CMK (cell line): ENCODE data around the gene NLGN4X.

Experiments
- DNase-seq: peaks from one replicate; pipeline ENCODE4 v3.0.0-alpha.2; 2010; ENCODE audit warnings: low read depth

Gene NLGN4X

GRCh38 chrX:6151971-6152370 is 76.7 kb downstream of the NLGN4X start:
- DNase-seq, result no peak

DNA sequence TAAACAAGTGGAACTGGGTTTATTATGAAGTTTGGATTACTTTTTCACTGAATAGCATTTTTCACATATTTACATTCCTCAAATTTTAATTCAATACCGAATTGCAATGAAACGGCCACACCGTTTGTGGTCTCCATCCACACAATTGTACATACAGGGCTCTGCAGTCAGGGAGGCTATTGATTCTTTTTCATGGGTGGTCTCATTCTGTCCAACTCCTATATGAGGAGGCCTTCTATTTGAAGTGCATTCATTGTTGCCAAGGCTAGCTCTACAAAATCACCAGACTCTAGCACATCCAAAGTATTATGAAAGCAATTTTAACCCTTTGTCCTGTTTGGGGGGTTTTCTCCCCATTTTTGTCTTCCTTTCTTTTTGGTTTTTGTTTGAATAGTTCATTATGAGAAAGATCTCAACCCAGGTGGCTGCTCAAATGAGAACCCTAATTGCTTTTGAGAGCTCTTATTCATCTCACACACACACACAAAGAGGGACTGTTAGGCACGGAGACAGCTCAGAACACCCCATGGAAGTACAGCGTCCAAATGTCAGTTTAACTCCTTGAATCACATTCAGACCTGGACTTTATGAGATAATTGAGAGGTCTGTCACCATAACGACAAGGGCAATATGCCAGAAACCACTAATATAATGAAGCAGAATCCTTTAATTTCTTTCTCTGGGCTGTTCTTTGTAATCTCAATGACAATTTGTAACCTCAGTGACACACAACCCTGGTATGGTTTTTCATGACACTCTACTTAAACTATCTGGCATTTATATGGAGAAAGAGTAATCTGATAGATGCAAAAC is 79.4 kb downstream of the NLGN4X start:
- DNase-seq, result no peak

- no peak for DNase-seq
Observed at GRCh38 chrX:6134255-6134654, 94.4 kb downstream of the NLGN4X start.

DNA sequence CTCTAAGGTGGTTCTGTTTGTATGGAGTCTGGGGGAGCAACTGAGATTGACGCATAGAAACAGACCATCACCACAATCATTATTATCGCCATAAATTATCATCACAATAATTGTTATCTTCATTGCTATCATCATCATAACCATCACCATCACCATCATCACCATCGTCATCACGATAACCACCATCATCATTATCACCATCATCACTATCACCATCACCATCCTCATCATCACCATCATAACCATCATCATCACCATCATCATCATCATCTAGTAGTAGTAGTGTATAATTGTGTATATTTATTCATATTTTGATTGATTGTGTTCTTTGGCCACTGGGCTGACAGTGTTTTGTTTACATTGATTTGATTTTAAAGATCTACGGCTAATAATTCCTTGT is 95.7 kb downstream of the NLGN4X start:
- no peak for DNase-seq

GRCh38 chrX:6131287-6131686 is 97.4 kb downstream of the NLGN4X start:
- no peak for DNase-seq

DNA sequence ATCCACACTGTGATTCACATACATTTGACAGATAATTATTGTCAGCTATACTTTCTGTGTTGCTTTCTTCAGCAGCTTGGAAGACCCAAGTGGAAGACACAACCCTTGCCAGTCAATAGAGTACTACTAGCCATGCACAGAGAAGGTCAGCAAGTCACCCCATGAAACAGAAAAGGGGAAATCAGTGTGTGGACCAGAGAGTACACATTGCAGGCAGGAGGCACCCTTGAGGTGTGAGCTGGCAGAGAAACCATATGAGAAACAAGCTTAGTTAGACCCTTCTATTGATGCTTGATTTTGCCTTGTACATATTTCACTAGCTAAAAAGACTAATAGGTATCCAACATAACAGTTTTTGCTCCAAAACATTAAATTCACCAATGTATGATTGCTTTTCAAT is 99.5 kb downstream of the NLGN4X start:
- no peak for DNase-seq

DNA sequence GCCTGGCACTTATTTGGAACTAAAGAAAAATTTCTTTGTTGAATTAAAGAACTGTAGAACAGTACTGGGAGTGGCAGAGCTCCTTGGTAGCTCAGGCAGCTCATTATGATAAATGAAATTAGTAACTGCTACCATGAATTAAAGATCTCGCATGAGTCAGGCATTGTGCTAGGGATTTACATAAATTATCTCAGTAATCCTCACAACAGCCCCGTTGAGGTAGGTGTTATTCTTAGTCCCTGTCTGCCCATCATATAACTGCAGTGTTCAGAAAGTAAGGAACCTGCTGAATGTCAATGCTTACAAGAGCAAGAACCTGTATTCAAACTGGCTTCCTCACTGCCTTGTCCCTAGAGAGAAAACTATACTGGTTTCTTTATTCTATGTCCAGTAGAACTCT is 108.3 kb downstream of the NLGN4X start:
- DNase-seq, result no peak

GRCh38 chrX:6095469-6095868 is 133.2 kb downstream of the NLGN4X start:
- no peak for DNase-seq

- no peak for DNase-seq
Observed at GRCh38 chrX:6074532-6074931, 154.1 kb downstream of the NLGN4X start.

GRCh38 chrX:6071731-6072130 is 156.9 kb downstream of the NLGN4X start:
- no peak for DNase-seq

- DNase-seq, result no peak
Observed at GRCh38 chrX:6067600-6067999, 161.1 kb downstream of the NLGN4X start.

DNA sequence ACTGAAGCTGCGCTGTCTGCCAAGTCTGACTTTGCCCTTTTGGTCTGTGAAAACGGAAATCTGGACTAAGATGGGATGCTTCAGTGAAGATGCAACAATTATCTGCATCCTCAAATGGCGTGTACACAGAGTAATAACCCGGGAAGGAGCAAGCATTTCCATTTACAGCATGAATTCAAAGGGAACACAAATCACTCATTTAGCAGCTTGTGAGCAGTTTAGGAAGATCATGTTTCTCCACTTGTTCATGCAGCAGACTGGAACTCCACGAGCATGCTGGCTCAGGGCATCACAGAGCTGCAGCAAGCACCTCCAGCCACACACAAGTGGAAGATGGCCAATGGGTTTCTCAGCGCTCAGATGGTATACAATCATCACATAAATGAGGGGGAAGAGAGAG is 175.5 kb downstream of the NLGN4X start:
- DNase-seq, result no peak

GRCh38 chrX:6052111-6052745 is 176.4 kb downstream of the NLGN4X start:
- DNase-seq, result no peak

DNA sequence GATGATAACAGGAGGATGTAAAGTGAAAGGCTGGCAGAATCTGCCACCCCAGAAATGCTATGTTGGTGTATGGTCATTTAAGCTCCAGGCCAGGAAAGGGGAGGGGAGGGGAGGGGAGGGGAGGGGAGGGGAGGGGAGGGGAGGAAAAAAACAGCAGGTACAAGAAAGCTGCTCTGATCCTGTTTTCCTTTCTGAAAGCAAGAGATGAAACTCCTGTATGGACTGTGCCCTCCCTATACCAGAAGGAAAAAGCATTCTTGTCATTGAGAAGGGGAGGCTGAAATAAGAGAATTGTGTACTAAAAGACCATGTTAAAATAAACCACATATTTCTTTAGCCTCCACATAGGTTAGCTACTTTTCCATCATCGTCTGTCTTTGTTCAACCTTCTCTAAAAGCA is 179.5 kb downstream of the NLGN4X start:
- no peak for DNase-seq

GRCh38 chrX:6041630-6042029 is 187.0 kb downstream of the NLGN4X start:
- DNase-seq, result no peak

GRCh38 chrX:6029014-6029413 is 199.7 kb downstream of the NLGN4X start:
- DNase-seq, result no peak

GRCh38 chrX:6026980-6027379 is 201.7 kb downstream of the NLGN4X start:
- no peak for DNase-seq

DNA sequence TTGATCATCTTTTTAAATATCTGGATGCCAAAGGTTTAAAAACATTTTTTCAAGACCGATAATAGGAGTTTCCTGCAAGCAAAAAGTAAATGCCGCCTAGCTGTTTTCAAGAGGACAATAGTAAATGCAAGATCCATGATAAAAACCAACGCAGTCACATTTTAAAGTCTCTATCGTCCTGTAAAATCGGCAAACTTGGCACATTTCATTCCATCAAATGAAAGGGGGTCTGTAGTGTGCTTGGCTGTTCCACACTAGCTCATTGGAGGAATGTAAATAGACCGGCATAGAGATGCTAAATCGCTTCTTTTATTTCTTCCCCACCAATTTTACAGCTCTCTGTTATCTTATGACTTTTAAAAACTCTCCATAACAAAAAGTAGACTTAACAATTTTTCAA is 202.2 kb downstream of the NLGN4X start:
- no peak for DNase-seq

- no peak for DNase-seq
Observed at GRCh38 chrX:6024204-6024603, 204.5 kb downstream of the NLGN4X start.

DNA sequence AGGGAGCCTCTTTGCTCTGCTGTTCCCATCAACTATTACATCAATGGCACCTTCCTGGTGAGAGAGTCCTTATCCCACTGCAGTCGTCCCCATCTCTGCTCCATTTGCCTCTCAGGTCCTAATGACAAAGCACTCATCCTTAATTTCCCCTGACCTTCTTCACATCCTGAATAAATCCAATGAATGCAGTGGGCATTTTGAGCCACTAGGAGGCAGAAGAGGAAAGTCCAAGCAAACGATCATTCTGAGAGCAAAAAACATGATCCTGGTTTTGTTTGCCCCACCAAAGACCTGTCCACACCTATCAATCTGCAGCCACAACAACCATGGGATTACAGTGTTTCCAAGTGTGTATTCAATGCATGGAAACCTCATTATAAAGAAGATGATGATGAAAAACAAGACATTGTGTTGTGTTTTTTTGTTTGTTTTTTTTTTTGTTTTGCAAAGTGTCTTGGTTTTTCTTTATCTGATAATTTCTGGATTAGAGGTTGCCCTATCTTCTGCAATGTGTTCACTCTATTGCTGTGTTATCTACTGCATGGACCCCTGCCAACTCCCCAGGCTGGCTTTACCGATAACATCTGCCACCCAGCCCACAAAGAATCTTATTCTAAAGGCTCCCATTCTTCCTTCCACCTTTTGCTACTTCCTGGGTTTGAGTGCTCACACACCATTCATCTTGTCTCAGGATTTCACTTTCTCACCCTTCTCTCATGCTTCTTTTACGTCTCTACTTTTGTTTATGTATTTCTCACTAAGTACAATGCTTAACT is 207.2 kb downstream of the NLGN4X start:
- DNase-seq, result no peak

GRCh38 chrX:6019076-6019475 is 209.6 kb downstream of the NLGN4X start:
- no peak for DNase-seq

DNA sequence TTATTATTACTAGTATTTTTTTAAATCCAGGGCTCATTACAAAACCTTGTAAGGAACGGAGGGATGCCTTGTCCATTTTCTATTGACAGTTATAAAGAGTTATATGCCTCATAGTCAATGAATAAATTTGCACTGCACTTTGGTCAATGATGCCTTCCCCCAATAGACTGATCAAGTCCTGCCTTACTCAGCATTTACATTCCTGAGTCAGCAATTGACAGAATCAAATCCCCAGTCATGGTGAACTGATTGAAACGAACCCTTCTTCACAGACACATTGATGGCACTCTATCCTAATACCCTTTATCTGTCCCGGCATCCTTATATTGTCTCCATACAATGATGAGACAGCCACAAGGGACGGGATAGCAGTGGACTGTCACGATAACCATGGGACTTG is 213.2 kb downstream of the NLGN4X start:
- no peak for DNase-seq

DNA sequence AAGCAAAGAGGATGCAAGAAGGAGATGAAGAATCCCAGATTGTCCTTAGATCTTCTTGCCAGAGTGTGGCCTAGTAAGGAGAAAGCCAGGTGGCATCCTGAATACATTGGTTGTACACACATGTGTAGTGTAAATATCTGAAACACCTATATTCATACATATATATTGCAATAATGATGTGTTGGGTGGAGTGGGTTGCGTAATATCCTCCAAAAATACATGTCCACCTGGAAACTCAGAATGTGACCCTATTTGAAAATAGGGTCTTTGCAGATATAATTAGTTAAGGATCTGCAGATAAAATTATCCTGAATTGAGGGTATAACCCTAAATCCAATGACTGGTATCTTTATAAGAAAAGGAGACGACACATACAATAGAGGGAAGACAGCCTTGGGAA is 216.3 kb downstream of the NLGN4X start:
- no peak for DNase-seq
